ENCODE measurements around the gene PKDREJ. TPM values are rescaled to one million over a fixed set of nuclear protein-coding genes. Genes with fewer than 3 reads are reported as not detected.
A peak's percentile ranks its signal among the peaks of the same experiment; 100 is the strongest.

The PKDREJ gene
- total RNA-seq, 1 experiment from 2014 or later: not detected

DNA sequence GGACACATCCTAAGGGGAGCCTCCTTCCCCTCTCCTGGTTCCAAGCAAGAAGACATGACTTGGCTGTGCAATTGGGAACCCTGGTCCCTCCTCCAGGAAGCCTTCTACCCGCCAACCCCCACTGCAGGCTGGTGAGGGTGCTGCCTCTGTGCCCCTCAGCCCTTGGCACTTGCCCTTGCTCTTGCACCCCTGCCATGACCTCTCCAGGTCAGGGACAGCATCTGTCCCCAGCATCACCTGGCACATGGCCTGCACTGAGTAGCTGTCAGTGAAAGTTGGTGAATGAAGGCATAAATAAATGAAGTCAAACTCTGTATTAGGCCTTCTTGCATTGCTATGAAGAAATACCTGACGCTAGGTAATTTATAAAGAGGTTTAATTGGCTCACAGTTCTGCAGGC, 31.6 kb upstream of the PKDREJ start:
- no peaks in the 10 kb centered on the region for H3K27me3 Mint-ChIP-seq (ENCODE audit: insufficient read depth, unreplicated experiment)
- no peak for DNase-seq (ENCODE audit: unreplicated experiment)
- H3K27ac Mint-ChIP-seq (ENCODE audit: low read depth, unreplicated experiment): no peak overlapping the region
- no peaks in the 10 kb centered on the region for H3K9me3 Mint-ChIP-seq (ENCODE audit: unreplicated experiment)
- ChIA-PET POLR2A (interaction anchor here (1.9 kb wide), 1 partner anchor 10 kb away, joined by 6 read pairs; no protein-coding TSS in a partner anchor), CTCF (interaction anchor here (1.3 to 1.4 kb wide), 2 partner anchors 20 to 257 kb away, joined by 3 to 5 read pairs; no protein-coding TSS in a partner anchor)
- H3K4me1 Mint-ChIP-seq (ENCODE audit: insufficient read depth, unreplicated experiment): peaks cover 27% of the 10 kb centered on the region
- BruUV-seq (replicated peaks): no TSS peak
- peaks cover 45% of the 10 kb centered on the region for H3K36me3 Mint-ChIP-seq (ENCODE audit: insufficient read depth, unreplicated experiment)
- intact Hi-C loops (cut with micrococcal nuclease): no loop called here
- no peak for TF ChIP-seq CTCF (IDR thresholded peaks at IDR 0.05; ENCODE audit: unreplicated experiment)
- peak overlapping the region; percentile 16 for H3K4me3 Mint-ChIP-seq (ENCODE audit: unreplicated experiment)

DNA sequence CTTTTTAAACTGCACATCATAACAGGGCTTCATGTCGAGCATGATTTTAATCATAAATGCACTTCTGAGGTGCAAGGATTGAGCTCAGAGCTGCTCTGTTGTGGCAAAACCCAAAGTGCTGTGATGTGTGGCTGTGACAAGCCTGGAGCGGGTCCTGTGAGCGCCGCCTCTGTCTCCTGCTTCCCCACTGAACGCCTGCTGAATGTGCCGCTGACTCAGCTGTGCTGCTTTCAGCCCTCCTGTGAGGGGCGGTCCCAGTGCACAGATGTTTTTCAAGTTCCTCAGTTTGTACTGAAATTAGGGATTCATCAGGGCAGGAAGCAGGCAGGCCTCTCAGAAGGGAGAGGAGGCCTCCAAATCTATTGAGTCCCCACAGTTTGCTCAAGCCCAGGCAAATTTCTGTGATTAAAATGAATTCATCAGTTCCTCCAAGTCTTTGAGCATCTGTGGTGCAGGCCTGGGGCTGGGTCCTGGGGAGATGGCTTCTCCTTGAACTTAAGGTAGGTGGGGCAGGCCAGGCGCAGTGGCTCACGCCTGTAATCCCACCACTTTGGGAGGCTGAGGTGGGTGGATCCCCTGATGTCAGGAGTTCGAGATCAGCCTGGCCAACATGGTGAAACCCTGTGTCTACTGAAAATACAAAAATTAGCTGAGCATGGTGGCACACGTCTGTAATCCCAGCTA, 30.6 kb upstream of the PKDREJ start:
- TF ChIP-seq CTCF (IDR thresholded peaks at IDR 0.05; ENCODE audit: unreplicated experiment): no peak
- H3K27me3 Mint-ChIP-seq (ENCODE audit: insufficient read depth, unreplicated experiment): no peaks in the 10 kb centered on the region
- H3K36me3 Mint-ChIP-seq (ENCODE audit: insufficient read depth, unreplicated experiment): peaks cover 41% of the 10 kb centered on the region
- no TSS peak for BruUV-seq (replicated peaks)
- ChIA-PET POLR2A (no interaction called here), CTCF (interaction anchor here (1.4 kb wide), 1 partner anchor 256 kb away, joined by 3 read pairs; no protein-coding TSS in a partner anchor)
- no peak for DNase-seq (ENCODE audit: unreplicated experiment)
- intact Hi-C loops (cut with micrococcal nuclease): no loop called here
- H3K27ac Mint-ChIP-seq (ENCODE audit: low read depth, unreplicated experiment): no peak overlapping the region
- H3K4me3 Mint-ChIP-seq (ENCODE audit: unreplicated experiment): no peak overlapping the region
- H3K9me3 Mint-ChIP-seq (ENCODE audit: unreplicated experiment): no peaks in the 10 kb centered on the region
- H3K4me1 Mint-ChIP-seq (ENCODE audit: insufficient read depth, unreplicated experiment): peaks cover 18% of the 10 kb centered on the region

DNA sequence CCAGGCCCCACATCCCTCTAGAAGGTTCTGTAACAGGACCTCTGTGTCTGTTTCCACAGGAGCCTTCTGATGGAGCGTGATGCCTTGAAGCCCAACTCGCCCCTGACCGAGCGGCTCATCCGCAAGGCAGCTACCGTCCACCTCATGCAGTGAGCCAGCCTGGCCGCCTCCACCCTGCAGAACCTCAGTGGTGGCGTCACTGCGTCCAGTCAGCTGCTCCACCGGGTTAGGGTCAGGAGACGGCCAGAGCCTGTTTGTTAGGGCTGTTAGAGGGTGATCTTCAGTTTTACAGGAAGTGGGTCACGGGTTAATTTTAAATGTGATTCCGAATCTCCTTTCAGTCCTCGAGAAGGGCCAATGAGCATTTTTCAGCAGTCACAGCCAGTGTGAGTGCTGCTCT, 29.6 kb upstream of the PKDREJ start:
- BruUV-seq (replicated peaks): no TSS peak
- Mint-ChIP-seq H3K4me1 (ENCODE audit: insufficient read depth, unreplicated experiment) (peaks cover 14% of the 10 kb centered on the region), H3K27ac (ENCODE audit: low read depth, unreplicated experiment) (no peak overlapping the region), H3K36me3 (ENCODE audit: insufficient read depth, unreplicated experiment) (peaks cover 41% of the 10 kb centered on the region), H3K9me3 (ENCODE audit: unreplicated experiment) (no peaks in the 10 kb centered on the region), H3K4me3 (ENCODE audit: unreplicated experiment) (no peak overlapping the region), H3K27me3 (ENCODE audit: insufficient read depth, unreplicated experiment) (no peaks in the 10 kb centered on the region)
- intact Hi-C loops (cut with micrococcal nuclease): no loop called here
- no peak for TF ChIP-seq CTCF (IDR thresholded peaks at IDR 0.05; ENCODE audit: unreplicated experiment)
- DNase-seq (ENCODE audit: unreplicated experiment): no peak
- CTCF ChIA-PET: no interaction called here
- POLR2A ChIA-PET: no interaction called here

DNA sequence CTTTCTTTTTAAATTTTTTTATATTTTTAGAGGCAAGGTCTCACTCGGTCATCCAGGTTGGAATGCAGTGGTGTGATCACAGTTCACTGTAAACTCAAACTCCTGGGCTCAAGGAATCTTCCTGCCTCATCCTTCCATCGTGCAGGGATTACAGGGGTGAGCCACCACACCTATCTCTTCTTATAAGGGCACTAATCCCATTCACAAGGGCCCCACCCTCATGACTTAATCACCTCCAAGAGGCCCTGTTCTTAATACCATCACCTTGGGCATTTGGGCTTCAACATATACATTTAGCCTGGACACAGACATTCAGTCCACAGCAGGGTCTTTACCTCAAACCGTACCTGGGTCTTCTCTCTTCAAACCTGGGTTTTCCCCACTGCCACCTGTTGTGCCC, 29.0 kb upstream of the PKDREJ start:
- POLR2A ChIA-PET: no interaction called here
- H3K36me3 Mint-ChIP-seq (ENCODE audit: insufficient read depth, unreplicated experiment): peaks cover 41% of the 10 kb centered on the region
- CTCF ChIA-PET: no interaction called here

More for the DNA sequence above, 29.0 kb upstream of the PKDREJ start:
- intact Hi-C loops (cut with micrococcal nuclease): no loop called here
- Mint-ChIP-seq H3K4me1 (ENCODE audit: insufficient read depth, unreplicated experiment) (peaks cover 8% of the 10 kb centered on the region), H3K9me3 (ENCODE audit: unreplicated experiment) (no peaks in the 10 kb centered on the region), H3K4me3 (ENCODE audit: unreplicated experiment) (no peak overlapping the region), H3K27me3 (ENCODE audit: insufficient read depth, unreplicated experiment) (no peaks in the 10 kb centered on the region), H3K27ac (ENCODE audit: low read depth, unreplicated experiment) (no peak overlapping the region)
- no peak for DNase-seq (ENCODE audit: unreplicated experiment)
- no peak for TF ChIP-seq CTCF (IDR thresholded peaks at IDR 0.05; ENCODE audit: unreplicated experiment)
- BruUV-seq (replicated peaks): no TSS peak
